ENCODE results near the gene PSMD11. TPM values are rescaled to one million over a fixed set of nuclear protein-coding genes. Genes with fewer than 3 reads are reported as not detected.

Gene PSMD11
- total and polyA plus RNA-seq, 2 of the 8 experiments (the other 6 are each of a cell fraction or from before 2014, with no cell fraction given) = 68.4 to 171 TPM

GRCh38 chr17:32496395-32497073 lies 52.2 kb downstream of the PSMD11 start:
- H3K27ac ChIP-seq (ENCODE audit: low read depth, low read length) = no peak overlapping the region
- TF ChIP-seq FOSL1 (IDR thresholded peaks at IDR 0.05; ENCODE audit: insufficient read depth, low read depth, low read length) (no peak), MAFK (IDR thresholded peaks at IDR 0.05; ENCODE audit: low read depth, low read length) (no peak), EZH2 (IDR thresholded peaks at IDR 0.05; ENCODE audit: low read depth, low read length, severe bottlenecking) (no peak), TEAD4 (IDR thresholded peaks at IDR 0.05; ENCODE audit: low read depth, low read length) (no peak), GTF2F1 (IDR thresholded peaks at IDR 0.05; ENCODE audit: borderline replicate concordance, low read depth, low read length) (no peak), POLR2AphosphoS5 (IDR thresholded peaks at IDR 0.05; ENCODE audit: low read depth, low read length) (no peak), BCL11A (IDR thresholded peaks at IDR 0.05; ENCODE audit: low read depth in 2 of 2, low read length in 2 of 2) (no peak), CBX5 (IDR thresholded peaks at IDR 0.05; ENCODE audit: low read depth, low read length) (no peak)

More at GRCh38 chr17:32496395-32497073, 52.2 kb downstream of the PSMD11 start:
- H4K91ac ChIP-seq (replicated peaks; ENCODE audit: insufficient read length, low read length) = no peak overlapping the region
- no peak overlapping the region for H3K23ac ChIP-seq (ENCODE audit: insufficient read length)
- no peak overlapping the region for H2BK5ac ChIP-seq (ENCODE audit: low read depth, low read length)
- no peak overlapping the region for H4K8ac ChIP-seq (ENCODE audit: extremely low read depth, insufficient read depth, low read length)
- no peak overlapping the region for H2BK20ac ChIP-seq (ENCODE audit: low read length)
- H2BK15ac ChIP-seq (ENCODE audit: low read length) = no peak overlapping the region
- ChIA-PET CTCF (ENCODE audit: partially characterized antibody) (interaction anchor here (0.7 to 2.2 kb wide), 11 partner anchors 10 to 413 kb away, joined by 3 to 7 read pairs (median 4); partner anchors contain the start of gene CDK5R1), POLR2A (ENCODE audit: partially characterized antibody) (interaction anchor here (1.3 to 1.5 kb wide), 3 partner anchors 10 to 26 kb away, joined by 3 to 9 read pairs (median 4); partner anchors contain the start of gene CDK5R1)
- no peak for DNase-seq (ENCODE audit: low read depth in 1 of 2, low spot score in 2 of 2)
- H4K5ac ChIP-seq (ENCODE audit: insufficient read length, low read depth, low read length) = no peak overlapping the region
- H3K4me2 ChIP-seq (ENCODE audit: insufficient read depth in 1 of 2, low read depth in 2 of 2, low read length in 2 of 2) = no peak overlapping the region
- no peak overlapping the region for H2BK12ac ChIP-seq (ENCODE audit: low read depth, low read length)
- H4K20me1 ChIP-seq (replicated peaks in 1 of 2; ENCODE audit: control insufficient read depth in 1 of 2, insufficient read depth in 2 of 2, low read length in 2 of 2) = peaks cover 0 to 2% of the 10 kb centered on the region in 2 experiments
- H2BK120ac ChIP-seq (replicated peaks; ENCODE audit: low read depth, low read length) = no peak overlapping the region
- H3K4me1 ChIP-seq (replicated peaks in 1 of 4; ENCODE audit: control insufficient read depth in 3 of 4, insufficient read depth in 4 of 4, low read length in 3 of 4) = peaks cover 0 to 13% (median 9%) of the 10 kb centered on the region in 4 experiments; a peak in 6 of 7 replicates
- H3K4ac ChIP-seq (replicated peaks; ENCODE audit: insufficient read length, low read depth, low read length) = no peak overlapping the region
- WGBS, 2 experiments (ENCODE audit: extremely low coverage in 1 of 2, insufficient coverage in 1 of 2, insufficient read length in 1 of 2, insufficient replicate concordance in 2 of 2, low coverage in 1 of 2, low lambda C conversion rate in 2 of 2, missing lambda C conversion rate in 1 of 2) = 84% methylated on average over 16 of the region's 16 CpGs; no CpG with 5 or more reads in 1 of the 2 experiments
- H3K18ac ChIP-seq (ENCODE audit: extremely low read depth, low read length) = no peak overlapping the region
- H2AFZ ChIP-seq (ENCODE audit: low read length) = no peak overlapping the region
- H3K23me2 ChIP-seq (ENCODE audit: low read depth, low read length) = no peaks in the 10 kb centered on the region
- H3K36me3 ChIP-seq (ENCODE audit: control insufficient read depth in 2 of 4, insufficient read depth in 4 of 4, low read length in 3 of 4) = no peaks in the 10 kb centered on the region
- H3K27me3 ChIP-seq (replicated peaks in 1 of 4; ENCODE audit: control insufficient read depth in 3 of 4, extremely low read depth in 1 of 4, insufficient read depth in 3 of 4, low read length in 3 of 4) = no peaks in the 10 kb centered on the region
- H3K79me2 ChIP-seq (ENCODE audit: control insufficient read depth in 1 of 2, insufficient read depth in 2 of 2, low read length in 2 of 2) = no peaks in the 10 kb centered on the region
- H3K4me3 ChIP-seq (ENCODE audit: extremely low read depth in 1 of 4, insufficient read depth in 2 of 4, low read depth in 3 of 4, low read length in 4 of 4) = no peak overlapping the region
- no peak overlapping the region for H3K56ac ChIP-seq (replicated peaks; ENCODE audit: insufficient read length, low read depth, low read length)
- FAIRE-seq = no peak
- H2AK5ac ChIP-seq (ENCODE audit: low read depth, low read length) = no peak overlapping the region
- H3K9me3 ChIP-seq (ENCODE audit: insufficient read depth in 2 of 2, low read depth in 1 of 2, low read length in 1 of 2) = no peaks in the 10 kb centered on the region
- no peak overlapping the region for H3K9ac ChIP-seq (replicated peaks in 1 of 4; ENCODE audit: extremely low read depth in 1 of 4, low read depth in 3 of 4, low read length in 3 of 4)
- H3K79me1 ChIP-seq (ENCODE audit: low read depth, low read length) = no peaks in the 10 kb centered on the region
- H3K14ac ChIP-seq (ENCODE audit: insufficient read length) = no peak overlapping the region
